Neural cell (in vitro differentiated cells): Measurements from ENCODE around the gene DEPDC5. TPM values are rescaled to one million over a fixed set of nuclear protein-coding genes. Genes with fewer than 3 reads are reported as not detected.

Experiments
- H2AFZ ChIP-seq: fragments of 200-600, 300-800 bp; sonication (generic), shearing (Covaris generic); 2 replicates; pipeline ENCODE4 v1.6.0; 2014; ENCODE audit warnings: low read depth, mild to moderate bottlenecking, antibody characterized with exemption, low read length, moderate library complexity
- H3F3A ChIP-seq: fragments of 200-600 bp; shearing (Covaris generic); 2 replicates; pipeline ENCODE4 v1.6.1; 2016; ENCODE audit warnings: mild to moderate bottlenecking, moderate library complexity, mixed read lengths, antibody characterized with exemption, low read length; ENCODE audit not compliant: insufficient read depth, poor library complexity, severe bottlenecking
- H3K27ac ChIP-seq: fragments of 200-600, 300-800 bp; sonication (generic), shearing (Covaris generic); 2 replicates; pipeline ENCODE4 v1.5.1; 2014; ENCODE audit warnings: mild to moderate bottlenecking, low read length, moderate library complexity
- H3K27me3 ChIP-seq: fragments of 300-800, 200-600 bp; sonication (generic), shearing (Covaris generic); 2 replicates; pipeline ENCODE4 v1.6.0; 2014; ENCODE audit warnings: mild to moderate bottlenecking, low read depth, low read length, moderate library complexity; ENCODE audit not compliant: insufficient read depth
- H3K36me3 ChIP-seq: fragments of 300-800, 200-600 bp; sonication (generic), shearing (Covaris generic); 2 replicates; pipeline ENCODE4 v1.5.1; 2014; ENCODE audit warnings: mild to moderate bottlenecking, antibody characterized with exemption, low read length, moderate library complexity; ENCODE audit not compliant: insufficient read depth
- H3K4me2 ChIP-seq: fragments of 300-800, 200-600 bp; sonication (generic), shearing (Covaris generic); 2 replicates; pipeline ENCODE4 v1.6.0; 2014; ENCODE audit warnings: mild to moderate bottlenecking, low read length
- H3K4me3 ChIP-seq: fragments of 300-800, 200-600 bp; sonication (generic), shearing (Covaris generic); 2 replicates; pipeline ENCODE4 v1.5.1; 2014; ENCODE audit warnings: mild to moderate bottlenecking, low read length, moderate library complexity
- H3K79me2 ChIP-seq: fragments of 200-600 bp; shearing (Covaris generic); replicated peaks from 2 replicates; pipeline ENCODE4 v1.6.0; 2014; ENCODE audit warnings: mild to moderate bottlenecking, low read length, moderate library complexity; ENCODE audit not compliant: insufficient read depth
- H3K9ac ChIP-seq: fragments of 300-800, 200-600 bp; sonication (generic), shearing (Covaris generic); 2 replicates; pipeline ENCODE4 v1.6.1; 2016; ENCODE audit warnings: mild to moderate bottlenecking, low read length, mixed read lengths
- H3K9me2 ChIP-seq: fragments of 200-600 bp; shearing (Covaris generic); 2 replicates; pipeline ENCODE4 v1.6.1; 2016; ENCODE audit warnings: mild to moderate bottlenecking, low read length, mixed read lengths; ENCODE audit not compliant: insufficient read depth
- H3K9me3 ChIP-seq: fragments of 200-600, 300-800 bp; sonication (generic), shearing (Covaris generic); 2 replicates; pipeline ENCODE4 v1.6.1; 2016; ENCODE audit warnings: mild to moderate bottlenecking, mixed run types, low read length, moderate library complexity, mixed read lengths
- H4K20me1 ChIP-seq: fragments of 200-600 bp; shearing (Covaris generic); 2 replicates; pipeline ENCODE4 v1.6.1; 2016; ENCODE audit warnings: mild to moderate bottlenecking, mixed run types; ENCODE audit not compliant: insufficient read depth
- EP300 ChIP-seq: fragments of 450-650 bp; conservative IDR thresholded peaks from 2 replicates; pipeline ENCODE4 v1.6.1; 2014; ENCODE audit warnings: antibody characterized with exemption, mild to moderate bottlenecking, moderate library complexity; ENCODE audit not compliant: poor library complexity, severe bottlenecking
- EZH2 ChIP-seq: fragments of 200-600, 300-800 bp; shearing (Covaris generic), sonication (generic); IDR thresholded peaks from 2 replicates; pipeline ENCODE4 v1.6.1; 2014; ENCODE audit warnings: antibody characterized with exemption, low read length, borderline replicate concordance, mild to moderate bottlenecking; ENCODE audit not compliant: insufficient read depth, poor library complexity, severe bottlenecking
- MXI1 ChIP-seq: fragments of 450-650 bp; conservative IDR thresholded peaks from 2 replicates; pipeline ENCODE4 v1.6.1; 2014; ENCODE audit warnings: antibody characterized with exemption, mild to moderate bottlenecking; ENCODE audit not compliant: poor library complexity, severe bottlenecking
- POLR2AphosphoS5 ChIP-seq: IDR thresholded peaks from 2 replicates; pipeline ENCODE4 v1.6.1; 2012
- RAD21 ChIP-seq: fragments of 450-650 bp; conservative IDR thresholded peaks from 2 replicates; pipeline ENCODE4 v1.6.1; 2014; ENCODE audit warnings: antibody characterized with exemption, mild to moderate bottlenecking, moderate library complexity
- SMC3 ChIP-seq: fragments of 450-650 bp; conservative IDR thresholded peaks from 2 replicates; pipeline ENCODE4 v1.6.1; 2014; ENCODE audit warnings: antibody characterized with exemption, mild to moderate bottlenecking, moderate library complexity; ENCODE audit not compliant: poor library complexity
- TAF1 ChIP-seq: IDR thresholded peaks from 2 replicates; pipeline ENCODE4 v1.6.1; 2012; ENCODE audit warnings: low read depth
- polyA plus RNA-seq: library from polyadenylated mRNA; depleted of rRNA; stranded (reverse); fragments of >200 nt; gene quantifications from 2 replicates; pipeline ENCODE4 v1.2.3, GENCODE V29; 2014
- TF ChIP-seq, protein P1 (sequence below): IDR thresholded peaks from 2 replicates; pipeline ENCODE4 v1.6.1; 2012; ENCODE audit warnings: borderline replicate concordance
- TF ChIP-seq, protein P2 (sequence below): fragments of 450-650 bp; IDR thresholded peaks from 2 replicates; pipeline ENCODE4 v1.5.1; 2014; ENCODE audit warnings: antibody characterized with exemption, mild to moderate bottlenecking, moderate library complexity; ENCODE audit not compliant: poor library complexity, severe bottlenecking

The DEPDC5 gene
- polyA plus RNA-seq, 1 donor from 2014 or later, result 11.3 TPM

DNA sequence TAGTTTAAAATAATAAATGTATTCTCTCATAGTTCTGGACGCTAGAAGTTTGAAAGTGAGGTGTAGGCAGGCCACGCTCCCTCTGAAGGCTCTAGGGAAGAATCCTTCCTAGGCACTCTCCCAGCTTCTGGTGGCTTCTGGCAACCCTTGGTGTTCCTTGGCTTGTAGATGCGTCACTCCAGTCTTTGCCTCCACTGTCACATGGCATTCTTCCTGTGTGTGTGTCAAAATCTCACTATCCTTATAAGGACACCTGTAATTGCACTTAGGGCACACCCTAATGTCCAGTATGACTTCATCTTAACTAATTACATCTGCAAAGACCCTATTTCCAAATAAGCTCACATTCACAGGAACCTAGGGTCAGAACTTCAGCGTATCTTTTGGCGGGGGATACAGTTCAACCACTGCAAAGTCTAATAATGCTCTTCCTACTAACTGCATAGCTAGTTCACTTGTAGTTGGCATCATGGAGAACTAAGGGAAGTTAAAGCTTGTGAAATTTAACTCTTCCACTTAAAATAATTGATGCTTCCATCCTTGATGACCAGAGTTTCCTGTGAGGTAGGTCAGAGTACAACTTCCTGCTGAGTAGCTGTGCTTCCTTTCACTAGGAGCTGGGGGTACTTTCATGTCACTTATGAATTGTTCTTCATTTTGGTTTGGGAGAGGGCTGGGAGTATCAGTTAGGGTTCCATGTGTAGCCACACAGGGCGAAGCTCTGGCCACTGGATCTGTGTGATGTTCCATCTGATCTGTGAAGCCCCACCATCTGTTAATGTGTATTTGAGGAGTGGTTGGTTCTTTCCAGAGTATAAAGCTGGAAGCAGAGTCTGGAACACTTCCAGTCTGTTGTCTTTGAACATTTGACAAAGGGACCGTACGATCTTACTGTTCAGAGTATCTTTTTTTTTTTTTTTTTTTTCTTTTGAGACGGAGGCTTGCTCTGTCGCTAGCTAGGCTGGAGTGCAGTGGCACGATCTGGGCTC is 201.0 kb downstream of the DEPDC5 start:
- no peak overlapping the region for H3K4me2 ChIP-seq
- TF ChIP-seq, protein P1, sequence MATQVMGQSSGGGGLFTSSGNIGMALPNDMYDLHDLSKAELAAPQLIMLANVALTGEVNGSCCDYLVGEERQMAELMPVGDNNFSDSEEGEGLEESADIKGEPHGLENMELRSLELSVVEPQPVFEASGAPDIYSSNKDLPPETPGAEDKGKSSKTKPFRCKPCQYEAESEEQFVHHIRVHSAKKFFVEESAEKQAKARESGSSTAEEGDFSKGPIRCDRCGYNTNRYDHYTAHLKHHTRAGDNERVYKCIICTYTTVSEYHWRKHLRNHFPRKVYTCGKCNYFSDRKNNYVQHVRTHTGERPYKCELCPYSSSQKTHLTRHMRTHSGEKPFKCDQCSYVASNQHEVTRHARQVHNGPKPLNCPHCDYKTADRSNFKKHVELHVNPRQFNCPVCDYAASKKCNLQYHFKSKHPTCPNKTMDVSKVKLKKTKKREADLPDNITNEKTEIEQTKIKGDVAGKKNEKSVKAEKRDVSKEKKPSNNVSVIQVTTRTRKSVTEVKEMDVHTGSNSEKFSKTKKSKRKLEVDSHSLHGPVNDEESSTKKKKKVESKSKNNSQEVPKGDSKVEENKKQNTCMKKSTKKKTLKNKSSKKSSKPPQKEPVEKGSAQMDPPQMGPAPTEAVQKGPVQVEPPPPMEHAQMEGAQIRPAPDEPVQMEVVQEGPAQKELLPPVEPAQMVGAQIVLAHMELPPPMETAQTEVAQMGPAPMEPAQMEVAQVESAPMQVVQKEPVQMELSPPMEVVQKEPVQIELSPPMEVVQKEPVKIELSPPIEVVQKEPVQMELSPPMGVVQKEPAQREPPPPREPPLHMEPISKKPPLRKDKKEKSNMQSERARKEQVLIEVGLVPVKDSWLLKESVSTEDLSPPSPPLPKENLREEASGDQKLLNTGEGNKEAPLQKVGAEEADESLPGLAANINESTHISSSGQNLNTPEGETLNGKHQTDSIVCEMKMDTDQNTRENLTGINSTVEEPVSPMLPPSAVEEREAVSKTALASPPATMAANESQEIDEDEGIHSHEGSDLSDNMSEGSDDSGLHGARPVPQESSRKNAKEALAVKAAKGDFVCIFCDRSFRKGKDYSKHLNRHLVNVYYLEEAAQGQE, result no peak
- TF ChIP-seq MXI1, result no peak
- no peak for TF ChIP-seq TAF1
- TF ChIP-seq RAD21, result no peak
- no peak for TF ChIP-seq SMC3
- no peak for TF ChIP-seq EP300
- TF ChIP-seq EZH2, result no peak
- TF ChIP-seq POLR2AphosphoS5, result no peak
- TF ChIP-seq, protein P2, sequence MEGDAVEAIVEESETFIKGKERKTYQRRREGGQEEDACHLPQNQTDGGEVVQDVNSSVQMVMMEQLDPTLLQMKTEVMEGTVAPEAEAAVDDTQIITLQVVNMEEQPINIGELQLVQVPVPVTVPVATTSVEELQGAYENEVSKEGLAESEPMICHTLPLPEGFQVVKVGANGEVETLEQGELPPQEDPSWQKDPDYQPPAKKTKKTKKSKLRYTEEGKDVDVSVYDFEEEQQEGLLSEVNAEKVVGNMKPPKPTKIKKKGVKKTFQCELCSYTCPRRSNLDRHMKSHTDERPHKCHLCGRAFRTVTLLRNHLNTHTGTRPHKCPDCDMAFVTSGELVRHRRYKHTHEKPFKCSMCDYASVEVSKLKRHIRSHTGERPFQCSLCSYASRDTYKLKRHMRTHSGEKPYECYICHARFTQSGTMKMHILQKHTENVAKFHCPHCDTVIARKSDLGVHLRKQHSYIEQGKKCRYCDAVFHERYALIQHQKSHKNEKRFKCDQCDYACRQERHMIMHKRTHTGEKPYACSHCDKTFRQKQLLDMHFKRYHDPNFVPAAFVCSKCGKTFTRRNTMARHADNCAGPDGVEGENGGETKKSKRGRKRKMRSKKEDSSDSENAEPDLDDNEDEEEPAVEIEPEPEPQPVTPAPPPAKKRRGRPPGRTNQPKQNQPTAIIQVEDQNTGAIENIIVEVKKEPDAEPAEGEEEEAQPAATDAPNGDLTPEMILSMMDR, result no peak
- H3K27ac ChIP-seq, result no peak overlapping the region
- H3K36me3 ChIP-seq, result peaks cover 10% of the 10 kb centered on the region
- H3K9ac ChIP-seq, result no peak overlapping the region
- H3K79me2 ChIP-seq, result peaks cover 69% of the 10 kb centered on the region
- no peaks in the 10 kb centered on the region for H3K9me3 ChIP-seq
- H3K4me3 ChIP-seq, result no peak overlapping the region
- H4K20me1 ChIP-seq, result peaks cover 28% of the 10 kb centered on the region
- no peaks in the 10 kb centered on the region for H3K9me2 ChIP-seq
- H2AFZ ChIP-seq, result no peak overlapping the region
- no peaks in the 10 kb centered on the region for H3F3A ChIP-seq
- no peaks in the 10 kb centered on the region for H3K27me3 ChIP-seq

DNA sequence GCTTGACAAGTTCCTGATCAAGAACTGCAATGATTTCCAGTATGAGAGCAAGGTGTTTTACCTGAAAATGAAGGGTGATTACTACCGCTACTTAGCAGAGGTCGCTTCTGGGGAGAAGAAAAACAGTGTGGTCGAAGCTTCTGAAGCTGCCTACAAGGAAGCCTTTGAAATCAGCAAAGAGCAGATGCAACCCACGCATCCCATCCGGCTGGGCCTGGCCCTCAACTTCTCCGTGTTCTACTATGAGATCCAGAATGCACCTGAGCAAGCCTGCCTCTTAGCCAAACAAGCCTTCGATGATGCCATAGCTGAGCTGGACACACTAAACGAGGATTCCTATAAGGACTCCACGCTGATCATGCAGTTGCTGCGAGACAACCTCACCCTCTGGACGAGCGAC is 202.5 kb downstream of the DEPDC5 start:
- Histone ChIP-seq H3K9ac (no peak overlapping the region), H4K20me1 (peaks cover 25% of the 10 kb centered on the region), H3K36me3 (peaks cover 10% of the 10 kb centered on the region), H3K27ac (no peak overlapping the region), H3K79me2 (peaks cover 53% of the 10 kb centered on the region), H2AFZ (no peak overlapping the region), H3F3A (no peaks in the 10 kb centered on the region), H3K9me3 (no peaks in the 10 kb centered on the region), H3K4me3 (no peak overlapping the region), H3K9me2 (no peaks in the 10 kb centered on the region), H3K27me3 (no peaks in the 10 kb centered on the region), H3K4me2 (no peak overlapping the region)
- TF ChIP-seq EZH2, result no peak
- no peak for TF ChIP-seq POLR2AphosphoS5
- TF ChIP-seq, protein P1, result no peak
- TF ChIP-seq SMC3, result no peak
- TF ChIP-seq, protein P2, result no peak
- no peak for TF ChIP-seq TAF1
- no peak for TF ChIP-seq RAD21
- TF ChIP-seq MXI1, result no peak
- TF ChIP-seq EP300, result no peak
